Activated CD4-positive, alpha-beta T cell treated with anti-CD3 and anti-CD28 coated beads for 36 hours (primary cell): ENCODE results near the gene LEPR. TPM values are rescaled to one million over a fixed set of nuclear protein-coding genes. Genes with fewer than 3 reads are reported as not detected.
A peak's percentile ranks its signal among the peaks of the same experiment; 100 is the strongest.

ENCODE experiments used
- ATAC-seq: fragments of 200-7000 bp; cut with Tn5 transposase; one replicate; pipeline ENCODE4 v1.10.0; 2021; ENCODE audit warnings: mild to moderate bottlenecking, moderate library complexity
- CTCF ChIA-PET: fragments of 350-600 bp; sonication (Branson Sonifier 250); formaldehyde crosslinking; loops from one replicate; lab custom pipeline; 2021; ENCODE audit warnings: antibody characterized with exemption; lab: Charles Lee
- POLR2A ChIA-PET: fragments of 350-600 bp; sonication (Branson Sonifier 250); formaldehyde crosslinking; loops from one replicate; lab custom pipeline; 2021; ENCODE audit warnings: antibody characterized with exemption, inconsistent platforms; lab: Charles Lee
- DNase-seq: peaks from one replicate; pipeline ENCODE4 v3.0.0-alpha.2; 2020
- H3K27ac Mint-ChIP-seq: one replicate; pipeline ENCODE4 v1.8.0; 2021; ENCODE audit warnings: mixed read lengths
- H3K27me3 Mint-ChIP-seq: one replicate; pipeline ENCODE4 v1.8.0; 2021; ENCODE audit warnings: mixed read lengths
- H3K36me3 Mint-ChIP-seq: one replicate; pipeline ENCODE4 v1.8.0; 2021; ENCODE audit warnings: low read depth, mixed read lengths
- H3K4me1 Mint-ChIP-seq: one replicate; pipeline ENCODE4 v1.8.0; 2021; ENCODE audit warnings: mixed read lengths
- H3K4me3 Mint-ChIP-seq: one replicate; pipeline ENCODE4 v1.8.0; 2021; ENCODE audit warnings: mild to moderate bottlenecking, moderate library complexity, mixed read lengths
- H3K9me3 Mint-ChIP-seq: one replicate; pipeline ENCODE4 v1.8.0; 2021; ENCODE audit warnings: low read depth, mixed read lengths
- intact Hi-C, 2 experiments: fragments of 100-400 bp; cut with DNase I in 1 of 2; cut with micrococcal nuclease in 1 of 2; formaldehyde crosslinking; loops; one replicate each; pipeline versions ENCODE4 v1.14.2 to v1.15.1; 2022 to 2024; cut with DNase I, micrococcal nuclease
- total RNA-seq, 2 experiments: library from RNA; stranded (reverse); gene quantifications; one replicate each; pipeline ENCODE4 v1.2.3, GENCODE V29; 2021

The LEPR gene
- total RNA-seq, 2 experiments from 2014 or later = 2.7 to 3.7 TPM

DNA sequence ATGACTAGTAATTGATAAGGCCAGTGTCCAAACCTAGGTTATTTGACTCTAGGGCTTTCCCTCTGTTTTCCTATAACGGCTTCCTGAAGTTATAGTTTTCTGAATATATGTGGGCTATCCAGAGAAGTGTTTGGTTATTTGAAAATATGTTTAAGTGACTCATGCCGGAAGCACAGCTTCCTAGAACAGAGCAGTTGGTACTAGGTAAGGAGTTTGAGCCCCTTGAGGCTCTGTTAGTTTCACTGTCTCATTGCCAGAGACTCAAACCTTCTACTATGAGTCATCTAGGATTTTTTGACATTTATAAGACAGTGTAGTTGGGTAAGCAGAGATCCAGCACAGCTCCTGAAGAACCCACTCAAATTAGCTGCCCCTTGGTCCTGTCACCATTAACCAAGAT lies 27.1 kb upstream of the LEPR start:
- ChIA-PET POLR2A (no interaction called here), CTCF (interaction anchor here (0.6 to 2.4 kb wide), 3 partner anchors 16 to 182 kb away, joined by 3 to 12 read pairs (median 3); no protein-coding TSS in a partner anchor)
- no peak overlapping the region for H3K4me3 Mint-ChIP-seq
- H3K4me1 Mint-ChIP-seq = peaks cover 57% of the 10 kb centered on the region
- intact Hi-C loops = loop anchor here in 1 of 2 experiments (1.0 to 10.0 kb wide), 4 partner anchors 27 to 851 kb away; partner anchors contain the start of genes LEPR and LEPROT
- H3K27ac Mint-ChIP-seq = peak overlapping the region; percentile 28
- H3K27me3 Mint-ChIP-seq = no peaks in the 10 kb centered on the region
- no peaks in the 10 kb centered on the region for H3K9me3 Mint-ChIP-seq
- peaks cover 2% of the 10 kb centered on the region for H3K36me3 Mint-ChIP-seq
- peak; percentile 45 for DNase-seq
- ATAC-seq = peak; percentile 87

DNA sequence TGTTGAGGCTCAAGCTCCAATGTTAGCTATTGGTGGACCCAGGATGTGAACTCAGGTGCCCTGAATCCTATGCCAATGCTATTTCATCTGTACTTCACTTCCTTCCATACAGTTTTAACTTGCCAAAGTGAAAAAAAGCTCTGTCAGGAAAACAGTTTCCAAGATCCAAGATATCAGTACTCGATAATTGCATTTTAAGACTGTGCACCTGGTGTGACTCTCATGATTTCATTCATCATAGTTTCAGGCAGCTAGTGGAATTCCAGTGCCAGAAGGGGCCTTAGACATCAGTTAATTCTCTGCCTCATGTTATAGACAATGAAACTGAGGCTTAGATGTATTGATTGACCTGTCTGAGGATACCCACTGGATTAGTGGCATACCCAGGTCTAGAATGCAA lies 26.5 kb upstream of the LEPR start:
- Mint-ChIP-seq H3K27me3 (no peaks in the 10 kb centered on the region), H3K27ac (peak overlapping the region; percentile 28), H3K9me3 (no peaks in the 10 kb centered on the region), H3K36me3 (peaks cover 2% of the 10 kb centered on the region), H3K4me3 (no peak overlapping the region), H3K4me1 (peaks cover 54% of the 10 kb centered on the region)
- POLR2A ChIA-PET = no interaction called here
- DNase-seq = no peak
- ATAC-seq = no peak
- CTCF ChIA-PET = interaction anchor here (2.4 kb wide), 1 partner anchor 37 kb away, joined by 12 read pairs; no protein-coding TSS in a partner anchor
- intact Hi-C loops = loop anchor here in 1 of 2 experiments (1.0 to 10.0 kb wide), 4 partner anchors 26 to 851 kb away; partner anchors contain the start of genes LEPR and LEPROT

DNA sequence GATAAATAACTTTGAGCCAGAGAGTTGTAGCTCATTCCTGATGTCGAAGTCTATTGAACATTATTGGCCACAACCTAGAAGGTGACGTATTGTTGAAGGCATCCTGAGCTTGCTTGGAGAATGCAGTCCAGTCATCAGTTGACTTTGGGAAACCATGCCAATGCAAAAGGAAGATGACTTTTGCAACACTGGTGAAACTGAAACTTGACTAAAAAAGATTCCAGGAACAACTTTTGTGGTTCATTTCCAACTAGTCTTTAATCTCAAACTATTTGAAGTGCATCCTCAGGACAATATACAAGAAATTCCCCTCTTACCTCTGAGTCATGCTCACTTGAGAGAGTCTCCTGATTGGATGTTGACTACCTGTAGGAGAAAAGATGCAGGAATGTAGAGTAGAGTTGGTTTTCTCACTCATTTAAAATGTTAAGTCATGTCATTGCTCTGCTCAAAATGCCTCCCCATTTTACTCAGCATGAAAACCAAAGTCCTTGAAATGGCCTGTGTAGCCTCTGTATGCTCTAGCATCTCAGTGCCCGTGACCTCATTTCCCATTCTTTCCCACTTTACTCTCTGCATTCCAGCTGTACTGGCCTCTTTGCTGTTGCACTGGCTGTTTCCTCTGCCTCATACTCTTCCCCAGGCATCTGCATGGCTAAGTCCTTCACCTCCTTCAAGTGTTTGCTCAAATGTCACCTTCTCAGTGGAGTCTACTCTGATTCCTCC lies 24.4 kb upstream of the LEPR start:
- no peak overlapping the region for H3K27ac Mint-ChIP-seq
- no peaks in the 10 kb centered on the region for H3K27me3 Mint-ChIP-seq
- intact Hi-C loops = loop anchor here (1.0 to 10.0 kb wide), 5 partner anchors 24 to 979 kb away; partner anchors contain the start of genes LEPR (in 1 of the 2) and LEPROT (in 1 of the 2)
- CTCF ChIA-PET = no interaction called here
- H3K36me3 Mint-ChIP-seq = peaks cover 2% of the 10 kb centered on the region
- no peak overlapping the region for H3K4me3 Mint-ChIP-seq
- peaks cover 45% of the 10 kb centered on the region for H3K4me1 Mint-ChIP-seq
- H3K9me3 Mint-ChIP-seq = no peaks in the 10 kb centered on the region
- peak; percentile 16 for DNase-seq
- peak; percentile 52 for ATAC-seq
- POLR2A ChIA-PET = no interaction called here

DNA sequence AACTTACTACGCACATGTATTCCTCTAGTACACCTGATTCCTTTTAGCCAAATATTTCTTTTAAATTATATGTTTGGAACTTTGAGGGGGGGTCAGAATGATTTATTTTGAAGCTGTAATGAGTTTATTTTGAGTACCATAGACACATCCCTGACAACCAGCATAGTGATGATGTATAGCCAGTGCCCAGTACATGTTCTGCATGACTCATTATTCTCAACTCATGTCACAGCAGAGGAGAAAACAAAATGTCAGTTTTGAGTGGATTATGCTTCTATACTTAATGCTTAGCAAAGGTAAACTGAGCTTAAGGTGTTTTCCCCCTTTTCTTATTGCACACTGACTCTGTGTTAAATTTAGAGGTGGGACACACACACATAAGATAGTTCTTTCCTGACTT lies 22.4 kb upstream of the LEPR start:
- Mint-ChIP-seq H3K27ac (no peak overlapping the region), H3K36me3 (peaks cover 2% of the 10 kb centered on the region), H3K27me3 (no peaks in the 10 kb centered on the region), H3K9me3 (no peaks in the 10 kb centered on the region), H3K4me1 (peaks cover 42% of the 10 kb centered on the region), H3K4me3 (no peak overlapping the region)
- CTCF ChIA-PET = no interaction called here
- POLR2A ChIA-PET = no interaction called here
- ATAC-seq (peak; percentile 37), DNase-seq (no peak)
- intact Hi-C loops = loop anchor here in 1 of 2 experiments (10.0 kb wide), 2 partner anchors 133 to 847 kb away; no protein-coding TSS in a partner anchor

DNA sequence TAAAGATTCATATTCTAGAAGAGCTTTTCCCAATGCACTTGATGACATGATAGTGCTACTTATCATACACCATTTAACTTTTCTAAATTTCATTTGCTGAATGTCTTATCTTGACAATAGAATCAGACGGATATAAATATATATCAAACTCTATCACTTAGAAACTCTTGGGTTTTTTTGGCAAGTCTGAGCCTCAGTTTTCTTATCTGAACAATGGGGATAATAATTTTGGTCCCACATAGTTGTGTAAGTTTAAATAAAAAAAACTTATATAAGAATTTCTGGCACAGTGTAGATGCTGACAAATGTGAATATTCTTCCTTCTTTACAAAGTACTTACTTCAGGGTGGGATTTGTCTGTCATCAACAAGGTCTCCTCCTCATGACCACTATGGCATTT lies 21.5 kb upstream of the LEPR start:
- Mint-ChIP-seq H3K4me1 (peaks cover 33% of the 10 kb centered on the region), H3K4me3 (no peak overlapping the region), H3K27me3 (no peaks in the 10 kb centered on the region), H3K27ac (no peak overlapping the region), H3K9me3 (no peaks in the 10 kb centered on the region), H3K36me3 (peaks cover 2% of the 10 kb centered on the region)
- ChIA-PET CTCF (no interaction called here), POLR2A (no interaction called here)
- no peak for DNase-seq
- ATAC-seq = no peak
- intact Hi-C loops = loop anchor here in 1 of 2 experiments (10.0 kb wide), 2 partner anchors 134 to 846 kb away; no protein-coding TSS in a partner anchor

DNA sequence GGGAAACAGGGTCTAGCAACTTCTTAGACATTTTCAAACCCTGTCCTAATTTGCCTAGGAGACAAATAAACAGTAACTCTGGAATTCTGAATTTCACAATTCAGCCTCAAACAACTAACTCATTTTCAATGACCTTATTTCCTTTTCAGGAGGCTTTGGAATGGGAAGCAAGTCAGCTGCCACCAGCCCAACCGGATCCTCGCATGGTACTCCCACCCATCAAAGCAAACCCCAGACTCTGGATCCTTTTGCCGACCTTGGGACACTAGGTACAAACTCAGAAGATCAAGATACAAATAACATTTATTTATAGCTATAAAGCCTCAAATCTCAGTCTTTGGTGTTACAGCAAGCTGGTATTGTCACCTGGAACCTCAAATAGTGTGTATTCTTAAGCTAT lies 18.9 kb upstream of the LEPR start:
- no peak overlapping the region for H3K27ac Mint-ChIP-seq
- no peaks in the 10 kb centered on the region for H3K36me3 Mint-ChIP-seq
- POLR2A ChIA-PET = no interaction called here
- H3K27me3 Mint-ChIP-seq = peaks cover 2% of the 10 kb centered on the region
- H3K4me3 Mint-ChIP-seq = no peak overlapping the region
- H3K4me1 Mint-ChIP-seq = peaks cover 12% of the 10 kb centered on the region
- ATAC-seq = no peak
- CTCF ChIA-PET = interaction anchor here (0.8 kb wide), 1 partner anchor 1158 kb away, joined by 5 read pairs; no protein-coding TSS in a partner anchor
- DNase-seq = no peak
- H3K9me3 Mint-ChIP-seq = no peaks in the 10 kb centered on the region
- intact Hi-C loops = no loop called here

DNA sequence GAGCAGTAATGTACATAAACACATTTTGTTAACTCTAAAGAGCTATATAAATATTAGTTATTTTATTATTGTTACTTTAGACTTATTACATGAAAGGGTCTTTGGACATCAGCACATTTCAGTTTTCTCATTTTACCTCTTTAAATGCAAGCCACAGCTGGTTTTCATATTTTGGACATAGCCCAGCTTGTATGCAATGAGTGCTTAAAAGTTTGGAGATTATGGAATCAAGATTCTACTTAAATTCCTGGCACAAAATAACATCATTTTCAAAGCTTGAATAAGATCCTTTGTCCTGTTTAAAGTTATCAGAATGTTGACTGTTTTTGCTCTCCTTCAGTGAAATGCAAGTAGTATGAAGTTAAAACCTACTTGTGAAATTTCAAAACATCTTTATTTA lies 15.5 kb upstream of the LEPR start:
- ChIA-PET CTCF (interaction anchor here (0.6 to 1.2 kb wide), 2 partner anchors 10 to 114 kb away, joined by 3 read pairs; no protein-coding TSS in a partner anchor), POLR2A (no interaction called here)
- no peaks in the 10 kb centered on the region for H3K4me1 Mint-ChIP-seq
- no peak for ATAC-seq
- intact Hi-C loops = no loop called here
- H3K27ac Mint-ChIP-seq = no peak overlapping the region
- H3K9me3 Mint-ChIP-seq = no peaks in the 10 kb centered on the region
- H3K4me3 Mint-ChIP-seq = no peak overlapping the region
- DNase-seq = no peak
- H3K27me3 Mint-ChIP-seq = peaks cover 2% of the 10 kb centered on the region
- no peaks in the 10 kb centered on the region for H3K36me3 Mint-ChIP-seq

DNA sequence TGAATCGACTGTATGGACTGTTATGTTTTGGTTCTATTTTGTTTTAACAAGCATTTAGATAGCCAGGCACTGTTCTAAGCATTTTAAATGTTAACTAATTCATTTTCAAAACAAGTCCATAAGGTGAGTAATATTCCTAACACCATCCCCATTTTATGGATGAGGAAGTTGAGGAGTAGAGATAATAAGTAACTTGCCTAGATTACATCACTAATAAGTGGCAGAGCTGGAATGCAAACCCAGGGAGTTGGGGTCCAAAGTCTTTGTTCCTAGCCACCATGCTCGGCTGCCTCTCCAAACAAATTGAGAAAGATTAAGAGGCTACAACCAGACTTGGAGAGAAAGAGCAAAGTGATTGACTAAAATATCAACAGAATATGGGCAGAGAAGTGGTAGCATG lies 12.6 kb upstream of the LEPR start:
- Mint-ChIP-seq H3K36me3 (no peaks in the 10 kb centered on the region), H3K9me3 (no peaks in the 10 kb centered on the region), H3K4me3 (no peak overlapping the region), H3K27me3 (peaks cover 2% of the 10 kb centered on the region), H3K27ac (no peak overlapping the region), H3K4me1 (peaks cover 2% of the 10 kb centered on the region)
- intact Hi-C loops = no loop called here
- ChIA-PET POLR2A (no interaction called here), CTCF (no interaction called here)
- ATAC-seq = no peak
- no peak for DNase-seq

DNA sequence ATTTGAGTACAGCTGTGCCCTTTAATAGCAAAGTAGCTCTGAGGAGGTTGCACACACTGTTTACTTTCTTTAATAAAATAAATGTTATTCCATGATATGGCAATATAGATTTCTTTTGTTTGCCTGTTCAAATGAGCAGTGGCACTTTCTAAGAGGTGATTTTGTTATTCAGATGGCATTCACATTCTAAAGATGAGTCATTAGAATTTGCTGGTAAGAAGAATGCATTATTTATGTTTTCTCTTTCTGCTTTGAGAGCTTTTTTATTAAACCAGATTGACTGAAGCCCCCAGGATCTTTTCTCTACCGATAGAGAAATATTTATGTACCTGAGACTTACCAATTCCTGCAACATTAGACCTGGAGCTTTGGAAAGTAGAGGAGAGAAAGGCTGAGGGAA lies 11.2 kb upstream of the LEPR start:
- ATAC-seq = no peak
- Mint-ChIP-seq H3K27me3 (peaks cover 4% of the 10 kb centered on the region), H3K27ac (no peak overlapping the region), H3K36me3 (no peaks in the 10 kb centered on the region), H3K4me1 (peaks cover 2% of the 10 kb centered on the region), H3K4me3 (no peak overlapping the region), H3K9me3 (no peaks in the 10 kb centered on the region)
- ChIA-PET CTCF (interaction anchor here (0.6 kb wide), 1 partner anchor 75 kb away, joined by 3 read pairs; no protein-coding TSS in a partner anchor), POLR2A (no interaction called here)
- intact Hi-C loops = no loop called here
- DNase-seq = no peak

DNA sequence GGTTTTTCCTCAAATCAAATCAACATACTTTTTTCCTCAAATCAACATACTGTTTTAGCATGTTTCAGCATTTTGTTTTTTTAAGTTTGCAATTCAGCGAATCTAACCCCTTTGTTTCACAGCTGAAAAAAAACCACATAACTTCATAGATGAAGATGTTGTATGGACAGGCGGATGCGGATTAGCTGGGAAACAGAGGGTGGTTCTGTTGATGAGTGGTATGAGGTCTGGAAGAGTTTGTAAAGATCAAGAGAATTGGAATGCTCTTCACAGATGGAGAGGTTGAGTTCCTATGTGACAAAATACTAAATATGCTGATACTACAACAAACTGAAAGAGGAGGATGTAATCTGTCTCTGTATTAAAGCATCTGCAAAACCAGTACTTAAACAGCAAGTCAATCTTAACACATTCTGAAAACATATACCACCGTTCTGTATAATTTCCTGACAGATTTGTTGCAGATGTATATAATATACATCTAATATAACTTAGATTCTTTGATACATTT lies 10.6 kb upstream of the LEPR start:
- ATAC-seq (no peak), DNase-seq (no peak)
- H3K27ac Mint-ChIP-seq = no peak overlapping the region
- intact Hi-C loops = no loop called here
- ChIA-PET CTCF (interaction anchor here (0.6 to 1.0 kb wide), 2 partner anchors 22 to 74 kb away, joined by 3 read pairs; no protein-coding TSS in a partner anchor), POLR2A (no interaction called here)
- no peak overlapping the region for H3K4me3 Mint-ChIP-seq
- H3K36me3 Mint-ChIP-seq = no peaks in the 10 kb centered on the region
- no peaks in the 10 kb centered on the region for H3K9me3 Mint-ChIP-seq
- H3K4me1 Mint-ChIP-seq = peaks cover 2% of the 10 kb centered on the region
- H3K27me3 Mint-ChIP-seq = peaks cover 4% of the 10 kb centered on the region

DNA sequence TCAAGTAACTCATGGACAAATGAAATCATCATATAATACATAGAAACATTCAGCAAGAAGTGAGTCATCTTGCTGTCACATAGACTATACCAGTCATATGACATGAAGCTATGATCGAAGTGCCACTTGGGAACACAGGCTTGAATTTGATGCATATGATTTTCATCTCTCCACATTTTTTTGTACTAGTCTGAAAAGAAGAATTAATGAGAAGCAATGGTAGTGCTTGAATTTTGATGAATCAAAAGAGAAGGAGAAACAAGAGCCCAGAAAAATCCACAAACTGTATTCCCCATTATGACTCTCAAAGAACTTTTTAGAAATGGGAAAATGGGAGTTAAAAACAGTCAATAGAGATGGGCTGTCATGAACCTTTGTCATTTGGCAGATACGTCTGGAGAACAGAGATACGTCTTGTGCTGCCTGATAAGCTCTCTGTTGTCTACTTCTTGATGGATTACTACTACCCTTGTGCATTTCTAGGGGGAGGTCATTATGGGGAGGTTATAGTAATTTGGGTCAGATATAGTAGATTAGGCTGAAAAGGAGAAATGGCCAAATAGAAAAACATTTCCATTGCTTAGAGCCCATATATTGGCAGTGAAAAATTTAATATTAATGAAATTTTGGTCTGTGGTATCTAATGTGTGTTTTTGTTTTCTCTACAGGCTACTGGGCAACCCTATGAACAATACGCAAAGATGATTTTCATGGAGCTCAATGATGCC lies 8.0 kb upstream of the LEPR start:
- POLR2A ChIA-PET = no interaction called here
- Mint-ChIP-seq H3K9me3 (no peaks in the 10 kb centered on the region), H3K36me3 (no peaks in the 10 kb centered on the region), H3K27me3 (peaks cover 2% of the 10 kb centered on the region), H3K27ac (no peak overlapping the region), H3K4me3 (no peak overlapping the region), H3K4me1 (peaks cover 2% of the 10 kb centered on the region)
- intact Hi-C loops = no loop called here
- ATAC-seq (peak; percentile 88), DNase-seq (no peak)
- CTCF ChIA-PET = interaction anchor here (0.7 to 1.8 kb wide), 2 partner anchors 9 to 406 kb away, joined by 3 to 5 read pairs; no protein-coding TSS in a partner anchor
